GM10847 (cell line): ENCODE data around the gene DNASE1.

ENCODE experiments used
- POLR2A ChIP-seq: IDR thresholded peaks from 2 replicates; pipeline ENCODE4 v1.6.1; 2011; ENCODE audit not compliant: insufficient read length; ENCODE audit errors: extremely low read depth

Gene DNASE1

GRCh38 chr16:3638916-3639644, 15.4 kb upstream of the DNASE1 start:
- TF ChIP-seq POLR2A = no peak

GRCh38 chr16:3640207-3640606, 14.3 kb upstream of the DNASE1 start:
- TF ChIP-seq POLR2A = no peak

- TF ChIP-seq POLR2A = no peak
Measured at GRCh38 chr16:3640632-3641501, 13.6 kb upstream of the DNASE1 start.

- no peak for TF ChIP-seq POLR2A
Measured at GRCh38 chr16:3641801-3642396, 12.6 kb upstream of the DNASE1 start.

GRCh38 chr16:3642397-3643094, 11.9 kb upstream of the DNASE1 start:
- TF ChIP-seq POLR2A = no peak

- no peak for TF ChIP-seq POLR2A
Measured at GRCh38 chr16:3643095-3643730, 11.3 kb upstream of the DNASE1 start.

GRCh38 chr16:3645108-3645503, 9.4 kb upstream of the DNASE1 start:
- TF ChIP-seq POLR2A = no peak

- no peak for TF ChIP-seq POLR2A
Measured at GRCh38 chr16:3645504-3646347, 8.8 kb upstream of the DNASE1 start.

GRCh38 chr16:3646348-3646920, 8.1 kb upstream of the DNASE1 start:
- no peak for TF ChIP-seq POLR2A

GRCh38 chr16:3650631-3651265, 3.7 kb upstream of the DNASE1 start:
- no peak for TF ChIP-seq POLR2A

GRCh38 chr16:3651461-3652372, 2.8 kb upstream of the DNASE1 start:
- no peak for TF ChIP-seq POLR2A

GRCh38 chr16:3652373-3653195, 1.9 kb upstream of the DNASE1 start:
- no peak for TF ChIP-seq POLR2A

GRCh38 chr16:3655030-3655395, 522 bp downstream of the DNASE1 start:
- no peak for TF ChIP-seq POLR2A
